ENCODE data around the gene STK32C.
"Not testable (repeated sequence)": the region's sequence is repeated elsewhere in the genome, so short reads cannot be mapped to it uniquely, and the experiment has no call there.

STK32C gene

DNA sequence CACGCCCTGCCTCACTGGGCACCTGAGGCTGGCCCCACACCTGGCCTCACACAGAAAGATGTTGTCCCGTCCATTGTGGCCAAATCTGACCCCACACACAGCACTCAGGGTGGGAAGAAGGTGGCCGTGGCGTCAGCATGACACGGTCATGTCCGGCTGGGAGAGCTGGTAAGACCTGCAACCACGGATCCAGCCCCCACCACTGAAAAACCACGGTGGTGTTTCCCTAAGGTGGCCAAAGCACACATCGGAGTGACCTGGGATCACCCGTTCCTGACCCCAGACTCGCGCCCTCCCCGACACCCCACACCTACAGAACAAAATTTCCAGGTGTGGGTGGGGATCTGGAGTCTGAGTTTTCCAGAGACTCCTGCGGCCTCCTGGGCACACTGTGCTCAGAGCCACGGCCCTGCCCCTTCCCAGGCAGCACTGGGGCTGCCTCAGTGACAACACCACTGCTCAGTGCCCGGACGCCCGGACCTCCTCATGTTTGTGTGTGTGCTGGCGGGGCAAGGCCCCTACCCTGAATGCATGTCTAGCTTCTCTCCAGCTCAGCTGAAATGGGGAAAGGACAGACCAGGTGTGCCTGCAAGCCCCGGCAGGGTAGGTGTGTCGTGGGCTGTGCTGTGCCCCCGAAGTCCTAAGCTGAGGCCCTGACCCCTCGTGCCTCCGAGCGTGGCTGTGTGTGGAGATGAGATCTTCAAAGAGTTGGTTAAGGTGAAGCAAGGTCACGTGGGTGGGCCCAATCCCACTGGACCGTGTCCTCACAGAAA, 36.1 kb downstream of the STK32C start:
- no peak overlapping the region for H3K4me3 ChIP-seq (ENCODE audit: low read depth, low read length)
- no peak for DNase-seq (ENCODE audit: low read depth)
- TF ChIP-seq, protein P1, sequence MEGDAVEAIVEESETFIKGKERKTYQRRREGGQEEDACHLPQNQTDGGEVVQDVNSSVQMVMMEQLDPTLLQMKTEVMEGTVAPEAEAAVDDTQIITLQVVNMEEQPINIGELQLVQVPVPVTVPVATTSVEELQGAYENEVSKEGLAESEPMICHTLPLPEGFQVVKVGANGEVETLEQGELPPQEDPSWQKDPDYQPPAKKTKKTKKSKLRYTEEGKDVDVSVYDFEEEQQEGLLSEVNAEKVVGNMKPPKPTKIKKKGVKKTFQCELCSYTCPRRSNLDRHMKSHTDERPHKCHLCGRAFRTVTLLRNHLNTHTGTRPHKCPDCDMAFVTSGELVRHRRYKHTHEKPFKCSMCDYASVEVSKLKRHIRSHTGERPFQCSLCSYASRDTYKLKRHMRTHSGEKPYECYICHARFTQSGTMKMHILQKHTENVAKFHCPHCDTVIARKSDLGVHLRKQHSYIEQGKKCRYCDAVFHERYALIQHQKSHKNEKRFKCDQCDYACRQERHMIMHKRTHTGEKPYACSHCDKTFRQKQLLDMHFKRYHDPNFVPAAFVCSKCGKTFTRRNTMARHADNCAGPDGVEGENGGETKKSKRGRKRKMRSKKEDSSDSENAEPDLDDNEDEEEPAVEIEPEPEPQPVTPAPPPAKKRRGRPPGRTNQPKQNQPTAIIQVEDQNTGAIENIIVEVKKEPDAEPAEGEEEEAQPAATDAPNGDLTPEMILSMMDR (IDR thresholded peaks at IDR 0.05; ENCODE audit: insufficient read depth, low read depth, low read length, missing control alignments), result no peak

DNA sequence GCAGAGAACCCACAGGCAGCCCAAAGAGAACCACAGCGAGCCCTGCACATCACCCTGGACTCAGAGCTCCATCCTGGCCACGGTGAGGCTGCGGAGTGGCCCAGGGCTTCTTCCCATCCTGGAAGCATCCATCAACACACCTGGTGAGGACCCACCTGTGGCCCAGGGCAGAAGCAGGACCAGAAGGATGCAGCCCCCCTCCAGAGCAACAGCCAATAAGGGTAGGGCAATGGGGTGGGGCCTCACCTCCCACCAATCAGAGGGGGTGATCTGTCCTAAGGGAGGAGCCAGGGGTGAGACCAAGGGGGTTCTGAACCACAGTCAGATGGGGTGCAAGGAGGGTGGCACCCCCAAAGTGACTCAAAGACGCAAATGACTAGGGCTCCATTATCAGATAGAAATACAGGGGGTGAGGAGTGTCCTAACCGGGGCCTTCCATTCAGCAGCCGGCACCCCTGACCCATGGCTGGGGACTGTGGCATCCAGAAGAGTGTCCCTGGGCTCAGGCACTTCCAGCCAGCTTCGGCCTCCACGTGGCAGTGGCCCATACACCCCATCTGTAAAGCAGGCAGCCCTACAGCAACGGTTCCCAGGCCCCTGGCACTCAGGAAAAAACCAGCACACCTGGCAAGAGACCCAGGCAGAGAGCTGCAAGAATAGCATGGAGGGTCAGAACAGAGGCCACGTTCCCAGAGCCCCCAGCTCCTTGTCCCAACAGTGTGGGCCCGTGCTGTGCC, 36.9 kb downstream of the STK32C start:
- no peak overlapping the region for H3K4me3 ChIP-seq (ENCODE audit: low read depth, low read length)
- DNase-seq (ENCODE audit: low read depth), result no peak
- TF ChIP-seq, protein P1 (IDR thresholded peaks at IDR 0.05; ENCODE audit: insufficient read depth, low read depth, low read length, missing control alignments), result no peak

DNA sequence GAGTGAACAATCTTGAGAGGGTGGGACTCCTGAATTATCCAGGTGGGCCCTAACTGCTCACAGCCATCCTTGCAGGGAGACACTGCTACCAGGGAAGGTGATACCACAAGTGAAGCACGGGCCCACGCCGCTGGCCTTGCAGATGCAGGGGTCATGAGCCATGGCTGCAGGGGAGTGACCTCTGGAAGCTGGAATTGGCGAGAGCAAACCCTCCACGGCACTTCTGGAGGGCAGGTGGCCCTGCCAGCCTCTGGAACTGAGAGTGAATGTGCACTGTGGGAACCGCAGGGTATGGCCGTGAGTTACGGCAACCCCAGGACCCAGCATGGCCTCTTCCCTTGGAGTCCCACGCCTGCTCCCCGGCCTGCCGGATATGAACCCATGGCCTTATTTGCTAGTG, 37.5 kb downstream of the STK32C start:
- TF ChIP-seq, protein P1 (IDR thresholded peaks at IDR 0.05; ENCODE audit: insufficient read depth, low read depth, low read length, missing control alignments), result no peak
- H3K4me3 ChIP-seq (ENCODE audit: low read depth, low read length), result no peak overlapping the region
- no peak for DNase-seq (ENCODE audit: low read depth)

DNA sequence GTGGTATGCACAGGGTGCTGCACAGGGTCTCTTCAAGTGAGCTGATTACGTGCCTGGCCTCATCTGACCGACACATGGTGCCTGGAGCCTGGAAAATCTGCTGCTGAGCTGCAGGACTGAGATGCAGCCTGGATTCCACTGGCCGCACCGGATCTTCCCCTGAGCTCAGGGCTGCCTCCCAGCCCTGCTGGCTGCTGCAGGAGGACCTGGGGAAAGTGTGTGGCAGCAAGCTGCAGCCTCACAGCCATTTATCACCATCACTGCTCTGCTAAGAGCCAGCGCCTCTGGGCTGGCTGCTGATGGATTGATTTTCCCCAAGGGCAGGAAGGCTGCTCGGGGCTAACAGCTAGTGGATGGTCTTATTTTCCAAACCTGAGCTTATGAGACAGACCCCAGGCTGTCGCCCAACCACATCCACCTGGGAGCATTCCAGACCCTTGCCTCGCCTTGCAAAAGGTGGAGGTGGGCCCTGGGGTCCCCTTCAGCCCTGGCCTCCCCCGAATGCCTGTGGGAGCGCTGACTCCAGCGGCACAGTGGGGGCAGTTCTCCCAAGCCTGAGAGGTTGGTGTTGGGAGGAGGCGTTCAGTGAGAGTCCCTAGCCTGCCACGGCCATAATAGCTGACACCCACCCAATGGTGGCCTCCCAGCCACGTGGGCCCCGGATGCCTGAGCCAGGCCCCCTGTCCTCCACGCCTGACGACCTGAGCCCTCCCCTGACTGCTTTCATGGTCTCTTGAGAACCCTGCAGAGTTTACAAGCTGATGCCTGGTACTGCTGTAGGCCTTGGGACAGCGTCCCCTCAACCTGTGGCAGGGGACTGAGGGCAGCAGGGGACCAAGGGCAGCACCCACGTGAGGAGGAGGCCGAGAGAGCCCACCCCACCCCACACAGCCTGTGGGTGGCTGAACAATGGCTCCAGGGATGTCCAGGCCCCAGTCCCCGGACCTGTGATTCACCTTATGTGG, 38.2 kb downstream of the STK32C start:
- TF ChIP-seq, protein P1 (IDR thresholded peaks at IDR 0.05; ENCODE audit: insufficient read depth, low read depth, low read length, missing control alignments), result no peak
- no peak overlapping the region for H3K4me3 ChIP-seq (ENCODE audit: low read depth, low read length)
- DNase-seq (ENCODE audit: low read depth), result no peak

DNA sequence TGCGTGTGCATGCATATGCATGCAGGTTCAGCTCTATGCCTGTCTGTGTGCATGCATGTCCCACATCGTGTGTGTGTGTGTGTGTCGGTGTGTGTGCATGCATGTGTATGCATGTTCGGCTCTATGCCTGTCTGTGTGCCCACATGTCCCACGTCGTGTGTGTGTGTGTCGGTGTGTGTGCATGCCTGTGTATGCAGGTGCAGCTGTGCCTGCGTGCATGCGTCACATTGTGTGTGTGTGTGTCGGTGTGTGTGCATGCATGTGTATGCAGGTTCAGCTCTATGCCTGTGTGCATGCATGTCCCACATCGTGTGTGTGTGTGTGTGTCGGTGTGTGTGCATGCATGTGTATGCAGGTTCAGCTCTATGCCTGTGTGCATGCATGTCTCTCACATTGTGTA, 39.8 kb downstream of the STK32C start:
- DNase-seq (ENCODE audit: low read depth); H3K4me3 ChIP-seq (ENCODE audit: low read depth, low read length): not testable (repeated sequence)

DNA sequence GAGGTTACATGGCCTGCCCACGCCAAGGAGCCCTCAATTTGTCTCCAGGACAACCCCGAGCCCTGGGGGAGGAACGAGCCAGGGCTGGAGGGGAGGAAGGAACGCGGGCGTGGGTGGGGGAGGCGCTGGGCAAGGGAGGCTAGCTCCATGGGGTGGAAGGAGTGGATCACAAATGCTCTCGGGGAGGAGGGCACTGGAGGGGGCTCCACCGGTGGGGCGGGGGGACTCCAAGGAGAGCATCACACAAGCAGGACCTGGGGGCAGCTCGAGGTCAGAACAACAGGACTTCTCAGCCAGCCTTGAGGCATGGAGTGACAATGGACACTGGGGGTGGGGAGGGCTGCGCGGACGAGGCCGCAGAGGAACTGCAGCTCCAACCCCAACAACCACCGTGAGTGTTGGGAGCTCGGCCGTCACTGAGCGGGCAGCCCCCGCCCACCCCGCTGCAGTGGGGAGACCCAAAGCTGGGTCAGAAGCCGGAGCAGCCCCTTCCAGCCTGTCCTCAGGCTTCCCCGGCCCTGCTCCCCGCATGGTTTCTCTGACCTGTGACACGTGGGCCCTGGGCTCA, 41.1 kb downstream of the STK32C start:
- no peak overlapping the region for H3K4me3 ChIP-seq (ENCODE audit: low read depth, low read length)
- TF ChIP-seq, protein P1 (IDR thresholded peaks at IDR 0.05; ENCODE audit: insufficient read depth, low read depth, low read length, missing control alignments), result no peak
- DNase-seq (ENCODE audit: low read depth), result no peak

Measured in GM12865 (cell line).